Stimulated activated CD4-positive, alpha-beta T cell treated with anti-CD3 and anti-CD28 coated beads, Interleukin-4, amount 100 ng/mL, for 4 hours (primary cell): ENCODE results near the gene TBC1D12.
"Not testable (repeated sequence)": the region's sequence is repeated elsewhere in the genome, so short reads cannot be mapped to it uniquely, and the experiment has no call there.

Source experiments
- DNase-seq, 2 experiments: peaks; one replicate each; pipeline ENCODE4 v3.0.0-alpha.2; 2020

The TBC1D12 gene

DNA sequence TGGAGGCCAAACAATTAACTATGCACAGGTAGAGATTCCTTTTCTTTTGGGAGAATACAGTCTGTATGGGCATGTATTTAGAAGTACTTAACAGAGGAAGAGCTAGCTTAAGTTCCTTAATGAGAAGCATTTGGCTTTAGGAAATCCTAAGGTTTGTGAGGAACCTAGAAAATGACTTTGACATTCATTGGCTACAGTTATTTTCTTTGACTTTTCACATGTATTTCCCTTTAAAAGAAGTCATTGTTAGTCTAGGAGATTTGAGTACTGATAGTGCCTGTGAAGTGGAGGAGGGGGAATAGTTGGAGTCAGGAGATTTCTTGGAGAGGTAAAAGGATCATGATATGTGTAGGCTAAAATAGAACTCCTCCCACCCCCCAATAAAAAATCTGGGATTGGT, 146.9 kb downstream of the TBC1D12 start:
- DNase-seq, result no peak

DNA sequence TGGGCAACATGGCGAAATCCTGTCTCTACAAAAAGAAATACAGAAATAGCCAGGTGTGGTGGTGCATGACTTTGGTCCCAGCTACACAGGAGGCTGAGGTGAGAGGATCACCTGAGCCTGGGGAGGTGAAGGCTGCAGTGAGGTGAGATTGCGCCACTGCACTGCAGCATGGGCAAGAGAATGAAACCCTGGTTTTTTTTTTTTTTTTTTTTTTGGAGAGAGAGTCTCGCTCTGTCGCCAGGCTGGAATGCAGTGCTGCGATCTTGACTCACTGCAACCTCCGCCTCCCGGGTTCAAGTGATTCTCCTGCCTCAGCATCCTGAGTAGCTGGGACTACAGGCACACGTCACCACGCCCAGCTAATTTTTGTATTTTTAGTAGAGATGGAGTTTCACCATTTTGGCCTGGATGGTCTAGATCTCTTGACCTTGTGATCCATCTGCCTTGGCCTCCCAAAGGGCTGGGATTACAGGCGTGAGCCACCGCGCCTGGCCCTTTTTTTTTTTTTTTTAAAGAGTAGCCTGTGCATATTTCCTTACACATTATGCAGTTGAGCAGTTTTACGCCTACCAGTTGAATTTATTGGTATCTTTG, 165.5 kb downstream of the TBC1D12 start:
- DNase-seq, result not testable (repeated sequence)

DNA sequence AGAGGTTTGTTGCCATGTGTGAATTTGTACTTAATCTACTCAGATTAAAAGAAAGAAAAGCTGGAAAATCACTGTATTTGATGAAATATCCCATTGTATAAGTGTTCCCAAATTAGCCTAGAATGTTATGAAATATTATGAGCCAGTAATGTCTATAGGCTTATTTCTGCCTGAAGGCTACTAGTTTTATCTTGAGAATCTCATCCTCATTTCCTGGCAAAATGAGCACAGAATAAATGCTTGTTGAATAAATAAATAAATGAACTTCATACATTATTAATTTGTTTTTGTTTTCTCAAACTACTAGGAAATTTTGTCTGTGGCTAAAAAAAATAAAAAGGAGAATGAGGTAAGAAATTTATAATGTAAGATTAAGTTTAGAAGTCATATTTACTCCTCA, 168.7 kb downstream of the TBC1D12 start:
- no peak for DNase-seq

DNA sequence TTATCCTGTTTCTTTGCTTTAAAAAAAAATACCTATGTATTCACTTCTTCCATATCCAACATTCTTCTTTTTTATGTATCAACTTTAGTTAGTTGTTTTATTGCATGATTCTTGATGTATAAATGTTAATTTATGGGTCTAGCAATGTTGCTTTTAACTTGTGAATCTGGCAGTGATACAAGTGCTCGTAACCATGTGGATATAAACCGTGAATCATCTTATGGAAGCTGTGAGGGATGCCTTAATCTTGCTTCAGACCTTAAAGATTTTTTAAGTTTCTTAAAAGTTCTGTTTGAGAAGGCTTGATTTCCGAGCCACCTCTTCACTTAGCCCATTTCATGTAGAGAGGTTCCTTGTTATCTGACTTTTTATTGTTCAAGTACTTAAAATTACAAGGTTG, 169.2 kb downstream of the TBC1D12 start:
- DNase-seq, result no peak

GRCh38 chr10:94578790-94579189, 176.4 kb downstream of the TBC1D12 start:
- no peak for DNase-seq

DNA sequence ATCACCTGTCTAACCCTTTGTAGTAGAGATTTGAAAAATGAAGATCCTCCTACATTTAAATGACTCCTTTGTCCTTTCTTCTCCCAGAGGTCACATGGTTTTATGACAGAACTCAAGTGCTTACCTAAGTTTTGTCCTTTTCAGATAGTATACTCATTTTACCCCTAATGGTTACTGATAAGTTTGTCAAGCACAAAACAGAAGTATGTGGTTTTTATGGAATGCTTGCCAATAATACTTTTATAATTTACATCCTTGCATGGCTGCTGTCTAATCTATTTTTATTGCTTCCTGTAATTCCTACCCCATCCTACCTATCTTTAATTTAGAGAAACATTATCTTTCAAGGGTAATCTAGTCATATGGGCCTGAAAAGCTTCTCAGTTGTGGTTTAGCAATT, 180.8 kb downstream of the TBC1D12 start:
- DNase-seq, result no peak
